ENCODE data around the gene LRRC3B.
"Not testable (repeated sequence)": the region's sequence is repeated elsewhere in the genome, so short reads cannot be mapped to it uniquely, and the experiment has no call there.

The LRRC3B gene

DNA sequence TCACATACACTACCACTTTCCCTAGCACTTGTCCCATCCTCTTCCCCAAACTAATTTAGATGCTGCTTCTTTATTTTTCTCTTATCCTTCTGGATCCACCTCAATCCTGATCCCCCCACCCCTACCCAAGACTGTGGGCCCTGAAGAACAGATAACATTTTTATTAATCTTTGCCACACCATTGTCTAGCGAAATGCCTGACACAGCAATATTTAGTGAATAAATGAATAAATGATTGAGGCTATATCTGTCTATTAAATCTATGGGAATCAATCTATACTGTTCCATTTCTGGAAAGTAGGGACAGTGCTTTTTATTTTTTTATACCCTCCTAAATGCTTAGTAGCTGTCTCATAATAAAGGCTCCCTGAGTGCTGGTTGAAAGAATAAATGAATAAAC lies 32.9 kb upstream of the LRRC3B start:
- Mint-ChIP-seq H3K27ac (no peak overlapping the region), H3K36me3 (ENCODE audit: low read depth) (no peaks in the 10 kb centered on the region), H3K4me1 (no peaks in the 10 kb centered on the region), H3K27me3 (ENCODE audit: low read depth, poor library complexity) (peaks cover 3% of the 10 kb centered on the region), H3K9me3 (no peaks in the 10 kb centered on the region), H3K4me3 (no peak overlapping the region)
- DNase-seq = no peak
- TF ChIP-seq, protein P1, sequence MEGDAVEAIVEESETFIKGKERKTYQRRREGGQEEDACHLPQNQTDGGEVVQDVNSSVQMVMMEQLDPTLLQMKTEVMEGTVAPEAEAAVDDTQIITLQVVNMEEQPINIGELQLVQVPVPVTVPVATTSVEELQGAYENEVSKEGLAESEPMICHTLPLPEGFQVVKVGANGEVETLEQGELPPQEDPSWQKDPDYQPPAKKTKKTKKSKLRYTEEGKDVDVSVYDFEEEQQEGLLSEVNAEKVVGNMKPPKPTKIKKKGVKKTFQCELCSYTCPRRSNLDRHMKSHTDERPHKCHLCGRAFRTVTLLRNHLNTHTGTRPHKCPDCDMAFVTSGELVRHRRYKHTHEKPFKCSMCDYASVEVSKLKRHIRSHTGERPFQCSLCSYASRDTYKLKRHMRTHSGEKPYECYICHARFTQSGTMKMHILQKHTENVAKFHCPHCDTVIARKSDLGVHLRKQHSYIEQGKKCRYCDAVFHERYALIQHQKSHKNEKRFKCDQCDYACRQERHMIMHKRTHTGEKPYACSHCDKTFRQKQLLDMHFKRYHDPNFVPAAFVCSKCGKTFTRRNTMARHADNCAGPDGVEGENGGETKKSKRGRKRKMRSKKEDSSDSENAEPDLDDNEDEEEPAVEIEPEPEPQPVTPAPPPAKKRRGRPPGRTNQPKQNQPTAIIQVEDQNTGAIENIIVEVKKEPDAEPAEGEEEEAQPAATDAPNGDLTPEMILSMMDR (IDR thresholded peaks at IDR 0.05) = no peak

DNA sequence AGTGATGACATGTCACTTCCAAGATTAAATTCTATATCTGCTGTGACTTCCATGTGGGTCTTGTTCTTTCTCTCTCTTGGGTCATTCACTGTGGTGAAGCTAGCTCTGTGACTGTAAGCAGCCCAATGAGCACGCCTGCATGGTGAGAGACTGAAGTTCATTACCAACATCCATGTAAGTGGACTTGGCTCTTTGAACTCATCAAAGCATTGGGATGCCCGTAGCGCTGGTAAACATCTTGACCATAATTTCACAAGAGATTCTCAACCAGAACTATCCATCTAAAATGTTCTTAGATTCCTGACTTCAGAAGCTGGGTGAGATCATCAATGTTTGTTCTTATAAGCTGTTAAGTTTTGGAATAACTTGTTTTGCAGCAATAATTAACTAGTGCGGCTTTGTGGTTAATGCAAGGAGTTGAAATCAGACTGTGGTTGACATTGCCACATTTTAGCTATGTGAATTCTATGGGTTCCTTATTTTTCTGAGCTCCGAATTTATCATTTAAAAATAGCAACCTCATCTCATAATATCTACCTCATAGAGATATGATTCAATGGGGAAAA lies 31.6 kb upstream of the LRRC3B start:
- TF ChIP-seq, protein P1 (IDR thresholded peaks at IDR 0.05) = no peak
- no peak overlapping the region for H3K4me3 Mint-ChIP-seq
- no peaks in the 10 kb centered on the region for H3K9me3 Mint-ChIP-seq
- no peaks in the 10 kb centered on the region for H3K4me1 Mint-ChIP-seq
- peaks cover 3% of the 10 kb centered on the region for H3K27me3 Mint-ChIP-seq (ENCODE audit: low read depth, poor library complexity)
- H3K27ac Mint-ChIP-seq = no peak overlapping the region
- no peak for DNase-seq
- H3K36me3 Mint-ChIP-seq (ENCODE audit: low read depth) = no peaks in the 10 kb centered on the region

DNA sequence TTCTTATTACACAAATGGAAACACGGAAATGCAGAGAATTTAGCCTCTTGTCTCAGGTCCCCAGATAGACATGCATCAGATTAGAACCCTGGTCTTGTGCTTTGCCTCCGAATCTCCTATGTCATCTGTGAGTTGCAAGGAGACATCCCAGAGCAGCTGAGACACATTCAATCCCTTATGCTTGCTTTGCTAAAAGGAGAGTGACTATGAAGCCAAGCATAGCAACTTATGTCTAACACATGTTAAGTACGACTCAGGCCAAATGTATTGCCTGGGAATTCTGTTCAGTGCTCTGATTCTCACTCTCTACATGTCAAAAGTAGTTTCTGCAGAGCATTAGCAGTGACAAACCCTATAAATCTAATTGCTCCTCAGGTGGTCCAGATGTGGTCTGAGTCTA lies 30.6 kb upstream of the LRRC3B start:
- DNase-seq = no peak
- Mint-ChIP-seq H3K27ac (no peak overlapping the region), H3K9me3 (no peaks in the 10 kb centered on the region), H3K4me1 (no peaks in the 10 kb centered on the region), H3K36me3 (ENCODE audit: low read depth) (no peaks in the 10 kb centered on the region), H3K4me3 (no peak overlapping the region), H3K27me3 (ENCODE audit: low read depth, poor library complexity) (peaks cover 3% of the 10 kb centered on the region)
- TF ChIP-seq, protein P1 (IDR thresholded peaks at IDR 0.05) = no peak

DNA sequence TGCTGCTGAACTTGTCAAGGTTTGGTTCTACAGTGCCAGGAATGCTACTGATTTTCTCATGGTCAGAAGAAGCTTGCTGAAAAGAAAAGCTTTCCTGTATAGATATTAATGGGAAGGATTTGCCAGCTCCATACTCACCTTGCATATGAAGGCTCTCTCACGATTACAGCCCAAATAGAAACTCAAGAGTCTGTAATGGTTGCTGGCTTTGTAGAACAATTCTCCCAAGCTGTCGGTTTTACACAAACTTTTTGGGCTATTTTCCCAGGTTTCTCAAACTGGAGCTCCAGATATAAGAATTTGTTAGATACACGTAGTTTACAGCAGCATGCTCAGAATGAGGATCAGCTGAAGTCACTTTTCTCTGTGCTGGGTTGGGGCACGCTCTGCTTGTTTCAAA lies 30.1 kb upstream of the LRRC3B start:
- Mint-ChIP-seq H3K27me3 (ENCODE audit: low read depth, poor library complexity) (peaks cover 3% of the 10 kb centered on the region), H3K36me3 (ENCODE audit: low read depth) (no peaks in the 10 kb centered on the region), H3K27ac (no peak overlapping the region), H3K9me3 (no peaks in the 10 kb centered on the region), H3K4me1 (no peaks in the 10 kb centered on the region), H3K4me3 (no peak overlapping the region)
- no peak for DNase-seq
- TF ChIP-seq, protein P1 (IDR thresholded peaks at IDR 0.05) = no peak

DNA sequence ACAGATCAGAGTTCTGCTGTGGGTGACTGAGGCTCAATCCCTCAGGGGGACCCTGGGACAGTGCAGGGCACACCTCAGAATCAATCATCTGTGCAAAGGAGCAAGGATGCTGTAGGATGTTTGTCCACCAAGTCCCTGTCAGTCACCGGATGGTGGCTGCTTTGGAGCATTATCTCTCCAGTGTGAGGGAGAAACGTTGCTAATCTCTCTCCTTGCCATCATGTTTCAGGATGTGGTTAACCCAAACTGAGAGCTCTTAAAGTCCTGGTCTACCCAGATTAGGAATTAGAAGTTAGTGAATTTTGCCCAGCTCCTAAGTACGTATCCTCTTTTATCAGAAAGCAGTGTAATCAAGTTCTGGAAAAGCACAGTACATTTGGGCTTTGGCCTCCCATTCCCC lies 26.2 kb upstream of the LRRC3B start:
- Mint-ChIP-seq H3K27me3 (ENCODE audit: low read depth, poor library complexity) (peaks cover 7% of the 10 kb centered on the region), H3K9me3 (no peaks in the 10 kb centered on the region), H3K27ac (no peak overlapping the region), H3K4me3 (no peak overlapping the region), H3K36me3 (ENCODE audit: low read depth) (no peaks in the 10 kb centered on the region), H3K4me1 (no peaks in the 10 kb centered on the region)
- TF ChIP-seq, protein P1 (IDR thresholded peaks at IDR 0.05) = no peak
- DNase-seq = no peak

DNA sequence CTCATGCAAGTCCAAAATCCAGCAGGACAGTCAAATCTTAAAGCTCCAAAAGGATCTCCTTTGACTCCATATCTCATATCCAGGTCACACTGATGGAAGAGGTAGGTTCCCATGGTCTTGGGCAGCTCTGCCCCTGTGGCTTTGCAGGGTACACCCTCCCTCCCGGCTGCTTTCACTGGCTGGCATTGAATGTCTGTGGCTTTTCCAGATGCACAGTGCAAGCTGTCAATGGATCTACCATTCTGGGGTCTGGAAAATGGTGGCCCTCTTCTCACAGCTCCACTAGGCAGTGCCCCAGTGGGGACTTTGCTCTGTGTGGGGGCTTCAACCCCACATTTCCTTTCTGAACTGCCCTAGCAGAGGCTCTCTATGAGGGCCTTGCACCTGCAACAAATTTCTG lies 19.3 kb upstream of the LRRC3B start:
- not testable (repeated sequence) for DNase-seq; H3K4me3 Mint-ChIP-seq; H3K4me1 Mint-ChIP-seq; H3K36me3 Mint-ChIP-seq (ENCODE audit: low read depth); H3K27me3 Mint-ChIP-seq (ENCODE audit: low read depth, poor library complexity); H3K27ac Mint-ChIP-seq
- H3K9me3 Mint-ChIP-seq = peaks cover 30% of the 10 kb centered on the region

DNA sequence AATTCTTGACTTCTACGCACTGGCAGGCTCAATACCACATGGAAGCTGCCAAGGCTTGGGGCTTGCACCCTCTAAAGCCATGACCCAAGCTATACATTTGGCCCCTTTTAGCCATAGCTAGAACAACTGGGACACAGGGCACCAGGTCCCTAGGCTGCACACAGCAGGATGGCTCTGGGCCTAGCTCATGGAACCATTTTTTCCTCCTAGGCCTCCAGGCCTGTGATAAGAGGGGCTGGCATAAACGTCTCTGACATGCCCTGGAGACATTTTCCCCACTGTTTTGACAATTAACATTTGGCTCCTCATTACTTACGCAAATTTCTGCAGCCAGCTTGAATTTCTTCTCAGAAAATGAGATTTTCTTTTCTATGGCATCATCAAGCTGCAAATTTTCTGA lies 18.8 kb upstream of the LRRC3B start:
- H3K9me3 Mint-ChIP-seq = peaks cover 30% of the 10 kb centered on the region
- not testable (repeated sequence) for H3K27ac Mint-ChIP-seq; H3K27me3 Mint-ChIP-seq (ENCODE audit: low read depth, poor library complexity); DNase-seq; H3K4me3 Mint-ChIP-seq; H3K36me3 Mint-ChIP-seq (ENCODE audit: low read depth); H3K4me1 Mint-ChIP-seq

All from nephron progenitor cell (in vitro differentiated cells).